A673 (cell line): ENCODE data around the gene DDX11. TPM values are rescaled to one million over a fixed set of nuclear protein-coding genes. Genes with fewer than 3 reads are reported as not detected.
"Not testable (repeated sequence)": the region's sequence is repeated elsewhere in the genome, so short reads cannot be mapped to it uniquely, and the experiment has no call there.

Source experiments
- BruUV-seq: library from RNA; stranded (reverse); fragments of 400-500 nt; replicated peaks from 2 replicates; lab custom pipeline; 2021; lab: Mats Ljungman, UMichigan
- CTCF ChIA-PET: fragments of 300-600 bp; sonication (Branson Sonifier 250); formaldehyde crosslinking; loops from one replicate; lab custom pipeline; 2022; ENCODE audit warnings: antibody characterized with exemption; lab: Charles Lee
- POLR2A ChIA-PET: fragments of 300-600 bp; sonication (Branson Sonifier 250); formaldehyde crosslinking; loops from one replicate; lab custom pipeline; 2022; ENCODE audit warnings: antibody characterized with exemption; ENCODE audit not compliant: low non-redundant PET; lab: Charles Lee
- DNase-seq: peaks from one replicate; pipeline ENCODE4 v3.0.0-alpha.2; 2015; ENCODE audit warnings: low spot score
- H3K27ac ChIP-seq: fragments of 200-600 bp; sonication (generic); 2 replicates; pipeline ENCODE4 v1.5.1; 2016; ENCODE audit warnings: mixed run types, low read depth, mild to moderate bottlenecking, mixed read lengths, antibody characterized with exemption, low read length; ENCODE audit not compliant: poor library complexity, severe bottlenecking
- H3K27me3 ChIP-seq: fragments of 200-600 bp; sonication (generic); replicated peaks from 2 replicates; pipeline ENCODE4 v1.6.1; 2017; ENCODE audit warnings: mixed run types, low read depth, mild to moderate bottlenecking, mixed read lengths, antibody characterized with exemption, low read length; ENCODE audit not compliant: insufficient read depth, poor library complexity
- H3K36me3 ChIP-seq: fragments of 200-600 bp; sonication (generic); 2 replicates; pipeline ENCODE4 v1.6.1; 2016; ENCODE audit warnings: mixed run types, mild to moderate bottlenecking, mixed read lengths, antibody characterized with exemption, low read length; ENCODE audit not compliant: insufficient read depth, poor library complexity, severe bottlenecking
- H3K4me1 ChIP-seq: fragments of 200-600 bp; sonication (generic); 2 replicates; pipeline ENCODE4 v1.6.1; 2017; ENCODE audit warnings: mixed run types, mild to moderate bottlenecking, mixed read lengths, antibody characterized with exemption, low read length; ENCODE audit not compliant: insufficient read depth, poor library complexity, severe bottlenecking
- H3K4me3 ChIP-seq: fragments of 200-600 bp; sonication (generic); 2 replicates; pipeline ENCODE4 v1.5.1; 2016; ENCODE audit warnings: low read depth, mixed run types, mild to moderate bottlenecking, mixed read lengths, low read length; ENCODE audit not compliant: poor library complexity, severe bottlenecking
- H3K9me3 ChIP-seq: fragments of 200-600 bp; sonication (generic); 2 replicates; pipeline ENCODE4 v1.6.1; 2016; ENCODE audit warnings: mixed run types, low read depth, mild to moderate bottlenecking, mixed read lengths, antibody characterized with exemption, low read length; ENCODE audit not compliant: poor library complexity, severe bottlenecking
- CTCF ChIP-seq: fragments of 300-800, 200-600 bp; sonication (generic); conservative IDR thresholded peaks from 2 replicates; pipeline ENCODE4 v1.5.1; 2017; ENCODE audit warnings: low read depth, mild to moderate bottlenecking, antibody characterized with exemption, low read length, moderate library complexity, mixed read lengths
- EZH2 ChIP-seq: fragments of 200-600 bp; sonication (generic); IDR thresholded peaks from 2 replicates; pipeline ENCODE4 v1.6.1; 2017; ENCODE audit warnings: borderline replicate concordance, low read depth, mild to moderate bottlenecking, mixed read lengths, antibody characterized with exemption, low read length; ENCODE audit not compliant: poor library complexity, severe bottlenecking
- intact Hi-C: fragments of 100-400 bp; cut with micrococcal nuclease; formaldehyde crosslinking; loops from one replicate; pipeline ENCODE4 v1.10.0; 2022; ENCODE audit not compliant: unreplicated experiment
- total RNA-seq: library from RNA; stranded (reverse); gene quantifications from 2 replicates; pipeline ENCODE4 v1.2.3, GENCODE V29; 2021

DDX11 gene
- total RNA-seq, 1 experiment from 2014 or later, result 188 TPM

GRCh38 chr12:31041033-31041564 lies 32.6 kb upstream of the DDX11 start:
- no TSS peak for BruUV-seq
- no peaks in the 10 kb centered on the region for H3K9me3 ChIP-seq
- H3K27ac ChIP-seq, result no peak overlapping the region
- TF ChIP-seq CTCF, result no peak
- no peak for TF ChIP-seq EZH2
- ChIA-PET CTCF (no interaction called here), POLR2A (no interaction called here)
- H3K4me3 ChIP-seq, result no peak overlapping the region
- H3K36me3 ChIP-seq, result no peaks in the 10 kb centered on the region
- intact Hi-C loops, result no loop called here
- no peaks in the 10 kb centered on the region for H3K27me3 ChIP-seq
- H3K4me1 ChIP-seq, result peaks cover 6% of the 10 kb centered on the region
- DNase-seq, result no peak

GRCh38 chr12:31050143-31050542 lies 23.5 kb upstream of the DDX11 start:
- intact Hi-C loops, H3K4me1 ChIP-seq, H3K4me3 ChIP-seq, BruUV-seq, H3K27ac ChIP-seq, H3K27me3 ChIP-seq, H3K9me3 ChIP-seq, CTCF ChIA-PET, POLR2A ChIA-PET, H3K36me3 ChIP-seq, DNase-seq: not testable (repeated sequence)

GRCh38 chr12:31050548-31050947 lies 23.1 kb upstream of the DDX11 start:
- H3K4me3 ChIP-seq, H3K9me3 ChIP-seq, CTCF ChIA-PET, H3K36me3 ChIP-seq, H3K27ac ChIP-seq, DNase-seq, intact Hi-C loops, POLR2A ChIA-PET, H3K27me3 ChIP-seq, H3K4me1 ChIP-seq, BruUV-seq: not testable (repeated sequence)

- CTCF ChIA-PET, intact Hi-C loops, BruUV-seq, H3K9me3 ChIP-seq, H3K4me3 ChIP-seq, POLR2A ChIA-PET, H3K4me1 ChIP-seq, H3K36me3 ChIP-seq, H3K27me3 ChIP-seq, H3K27ac ChIP-seq, DNase-seq: not testable (repeated sequence)
Observed at GRCh38 chr12:31051692-31052091, 22.0 kb upstream of the DDX11 start.

GRCh38 chr12:31052121-31052520 lies 21.5 kb upstream of the DDX11 start:
- H3K9me3 ChIP-seq, intact Hi-C loops, BruUV-seq, H3K4me1 ChIP-seq, H3K27ac ChIP-seq, H3K36me3 ChIP-seq, CTCF ChIA-PET, DNase-seq, H3K27me3 ChIP-seq, H3K4me3 ChIP-seq, POLR2A ChIA-PET: not testable (repeated sequence)

- not testable (repeated sequence) for BruUV-seq
Observed at GRCh38 chr12:31052666-31053439, 20.8 kb upstream of the DDX11 start.

More at GRCh38 chr12:31052666-31053439, 20.8 kb upstream of the DDX11 start:
- H3K36me3 ChIP-seq, H3K27ac ChIP-seq, DNase-seq, H3K4me3 ChIP-seq, POLR2A ChIA-PET, CTCF ChIA-PET, H3K4me1 ChIP-seq, H3K9me3 ChIP-seq, H3K27me3 ChIP-seq, intact Hi-C loops: not testable (repeated sequence)
